Measurements from ENCODE around the gene PDCD11. TPM values are rescaled to one million over a fixed set of nuclear protein-coding genes. Genes with fewer than 3 reads are reported as not detected.

PDCD11 gene
- total and polyA plus RNA-seq, 2 donors (not counting 1 experiment from before 2014, with no cell fraction given) = 10.0 to 34.0 TPM

DNA sequence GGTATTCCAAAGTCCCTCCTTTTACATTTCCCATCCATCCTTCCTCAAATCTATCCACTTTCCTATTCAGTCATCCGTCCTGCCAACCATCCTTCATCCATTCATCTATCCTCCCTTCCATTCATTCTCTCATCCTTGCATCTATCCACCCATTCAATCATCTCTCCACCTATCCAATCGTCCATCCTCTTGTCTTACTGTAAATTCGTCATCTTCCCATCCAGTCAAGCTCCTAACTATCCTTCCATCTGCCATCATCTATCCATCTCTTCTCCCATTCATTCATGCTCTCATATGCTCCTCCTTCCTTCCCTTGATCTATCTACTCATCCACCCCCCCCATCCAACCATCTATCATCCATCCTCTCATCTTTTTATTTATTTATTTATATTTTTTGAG lies 77.7 kb downstream of the PDCD11 start:
- H3K27me3 ChIP-seq (ENCODE audit: control insufficient read depth, insufficient read depth, low read length) = no peaks in the 10 kb centered on the region
- H3K4me3 ChIP-seq (replicated peaks in 1 of 4; ENCODE audit: control extremely low read depth in 1 of 4, insufficient read depth in 1 of 4, low read depth in 3 of 4, low read length in 4 of 4) = no peak overlapping the region
- H3K4me1 ChIP-seq (ENCODE audit: control insufficient read depth, extremely low read depth, insufficient read depth, low read length) = peaks cover 2% of the 10 kb centered on the region
- no peaks in the 10 kb centered on the region for H3K36me3 ChIP-seq (ENCODE audit: control insufficient read depth, insufficient read depth, low read length)
- no peaks in the 10 kb centered on the region for H3K9me3 ChIP-seq (ENCODE audit: control insufficient read depth, insufficient read depth, low read depth, low read length)
- H4K20me1 ChIP-seq (ENCODE audit: control insufficient read depth, extremely low read depth, insufficient read depth, low read length) = no peaks in the 10 kb centered on the region
- H3K4me2 ChIP-seq (ENCODE audit: extremely low read depth, insufficient read depth, low read length) = no peak overlapping the region
- H2AFZ ChIP-seq (ENCODE audit: low read length) = no peak overlapping the region
- no peak for DNase-seq (ENCODE audit: low read depth in 2 of 2)
- H3K79me2 ChIP-seq (ENCODE audit: control insufficient read depth, insufficient read depth, low read length) = no peaks in the 10 kb centered on the region
- no peak overlapping the region for H3K27ac ChIP-seq (ENCODE audit: insufficient read depth, low read length)
- TF ChIP-seq EZH2 (IDR thresholded peaks at IDR 0.05; ENCODE audit: low read length, missing control alignments) = no peak
- TF ChIP-seq, protein P1, sequence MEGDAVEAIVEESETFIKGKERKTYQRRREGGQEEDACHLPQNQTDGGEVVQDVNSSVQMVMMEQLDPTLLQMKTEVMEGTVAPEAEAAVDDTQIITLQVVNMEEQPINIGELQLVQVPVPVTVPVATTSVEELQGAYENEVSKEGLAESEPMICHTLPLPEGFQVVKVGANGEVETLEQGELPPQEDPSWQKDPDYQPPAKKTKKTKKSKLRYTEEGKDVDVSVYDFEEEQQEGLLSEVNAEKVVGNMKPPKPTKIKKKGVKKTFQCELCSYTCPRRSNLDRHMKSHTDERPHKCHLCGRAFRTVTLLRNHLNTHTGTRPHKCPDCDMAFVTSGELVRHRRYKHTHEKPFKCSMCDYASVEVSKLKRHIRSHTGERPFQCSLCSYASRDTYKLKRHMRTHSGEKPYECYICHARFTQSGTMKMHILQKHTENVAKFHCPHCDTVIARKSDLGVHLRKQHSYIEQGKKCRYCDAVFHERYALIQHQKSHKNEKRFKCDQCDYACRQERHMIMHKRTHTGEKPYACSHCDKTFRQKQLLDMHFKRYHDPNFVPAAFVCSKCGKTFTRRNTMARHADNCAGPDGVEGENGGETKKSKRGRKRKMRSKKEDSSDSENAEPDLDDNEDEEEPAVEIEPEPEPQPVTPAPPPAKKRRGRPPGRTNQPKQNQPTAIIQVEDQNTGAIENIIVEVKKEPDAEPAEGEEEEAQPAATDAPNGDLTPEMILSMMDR (conservative IDR thresholded peaks at IDR 0.05 in 1 of 2, IDR thresholded peaks at IDR 0.05 in 1 of 2; ENCODE audit: low read depth in 1 of 2, low read length in 2 of 2) = no peak
- no peak overlapping the region for H3K9ac ChIP-seq (ENCODE audit: insufficient read depth, low read length)

DNA sequence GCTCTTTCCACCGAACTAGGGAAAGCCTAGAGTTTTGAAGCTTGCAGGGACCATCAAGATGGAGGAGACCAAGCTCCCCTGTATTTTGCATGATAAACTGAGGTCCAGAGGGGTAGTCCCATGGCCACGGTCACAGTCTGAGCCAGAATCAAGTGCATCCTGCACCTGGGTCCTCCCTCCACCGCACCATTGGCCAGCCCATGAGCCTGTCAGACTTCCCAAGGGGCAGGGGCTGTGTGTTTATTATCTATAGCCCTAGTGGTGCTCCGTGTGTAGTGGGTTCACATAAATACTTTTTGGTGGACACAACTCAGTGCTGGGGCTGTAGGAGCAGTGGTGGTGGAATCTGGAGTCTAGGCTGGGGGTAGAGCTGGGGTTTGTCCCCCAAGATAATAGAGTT lies 79.0 kb downstream of the PDCD11 start:
- Histone ChIP-seq H3K4me3 (replicated peaks in 1 of 4; ENCODE audit: control extremely low read depth in 1 of 4, insufficient read depth in 1 of 4, low read depth in 3 of 4, low read length in 4 of 4) (no peak overlapping the region), H3K36me3 (ENCODE audit: control insufficient read depth, insufficient read depth, low read length) (no peaks in the 10 kb centered on the region), H3K27ac (ENCODE audit: insufficient read depth, low read length) (no peak overlapping the region), H2AFZ (ENCODE audit: low read length) (no peak overlapping the region), H3K4me1 (ENCODE audit: control insufficient read depth, extremely low read depth, insufficient read depth, low read length) (peaks cover 2% of the 10 kb centered on the region), H3K79me2 (ENCODE audit: control insufficient read depth, insufficient read depth, low read length) (no peaks in the 10 kb centered on the region), H3K9me3 (ENCODE audit: control insufficient read depth, insufficient read depth, low read depth, low read length) (no peaks in the 10 kb centered on the region), H4K20me1 (ENCODE audit: control insufficient read depth, extremely low read depth, insufficient read depth, low read length) (no peaks in the 10 kb centered on the region), H3K27me3 (ENCODE audit: control insufficient read depth, insufficient read depth, low read length) (no peaks in the 10 kb centered on the region), H3K9ac (ENCODE audit: insufficient read depth, low read length) (no peak overlapping the region), H3K4me2 (ENCODE audit: extremely low read depth, insufficient read depth, low read length) (no peak overlapping the region)
- no peak for DNase-seq (ENCODE audit: low read depth in 2 of 2)
- TF ChIP-seq EZH2 (IDR thresholded peaks at IDR 0.05; ENCODE audit: low read length, missing control alignments) = no peak

DNA sequence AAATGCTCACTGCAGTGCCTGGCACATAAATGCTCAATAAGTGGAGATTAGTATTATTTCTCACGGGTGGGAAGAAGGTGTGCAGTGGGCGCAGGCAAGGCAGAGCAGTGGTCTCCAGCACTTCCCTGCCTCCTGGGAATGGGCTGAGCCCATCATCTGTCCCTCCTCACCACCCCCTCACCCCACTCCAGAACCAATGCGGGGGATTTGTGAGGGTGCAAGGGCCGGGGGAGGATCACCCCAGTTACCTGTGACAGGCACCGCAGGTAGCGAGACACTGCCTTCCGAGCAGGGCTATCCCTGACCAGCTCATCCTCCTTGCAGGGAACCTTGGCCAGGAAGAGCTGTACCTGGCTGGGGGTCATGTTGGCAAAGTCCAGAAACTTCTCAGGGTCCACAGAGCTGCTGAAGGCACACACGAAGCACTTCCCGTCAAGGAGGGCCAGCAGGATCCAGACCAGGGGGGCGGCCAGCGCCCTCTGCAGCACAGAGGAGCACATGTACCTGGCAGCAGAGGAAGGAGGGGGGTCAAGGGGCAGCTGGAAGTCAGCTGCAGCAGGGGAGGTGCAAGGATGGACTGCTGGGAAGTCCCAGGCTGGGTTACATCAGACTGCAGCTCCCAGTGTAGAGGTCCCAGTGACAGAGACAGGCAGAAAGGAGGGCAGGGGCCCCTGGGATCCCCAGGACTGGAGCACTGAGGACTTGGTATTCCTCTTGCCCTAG lies 79.8 kb downstream of the PDCD11 start:
- no peaks in the 10 kb centered on the region for H4K20me1 ChIP-seq (ENCODE audit: control insufficient read depth, extremely low read depth, insufficient read depth, low read length)
- H3K36me3 ChIP-seq (ENCODE audit: control insufficient read depth, insufficient read depth, low read length) = no peaks in the 10 kb centered on the region
- peak in 1 of 2 donors; percentile 6 for DNase-seq (ENCODE audit: low read depth in 2 of 2)
- peaks cover 3% of the 10 kb centered on the region for H3K4me1 ChIP-seq (ENCODE audit: control insufficient read depth, extremely low read depth, insufficient read depth, low read length)
- no peaks in the 10 kb centered on the region for H3K79me2 ChIP-seq (ENCODE audit: control insufficient read depth, insufficient read depth, low read length)
- no peak overlapping the region for H2AFZ ChIP-seq (ENCODE audit: low read length)
- TF ChIP-seq EZH2 (IDR thresholded peaks at IDR 0.05; ENCODE audit: low read length, missing control alignments) = no peak
- TF ChIP-seq, protein P1 (conservative IDR thresholded peaks at IDR 0.05 in 1 of 2, IDR thresholded peaks at IDR 0.05 in 1 of 2; ENCODE audit: low read depth in 1 of 2, low read length in 2 of 2) = peak in 1 of 2 donors; percentile 23
- H3K9me3 ChIP-seq (ENCODE audit: control insufficient read depth, insufficient read depth, low read depth, low read length) = no peaks in the 10 kb centered on the region
- H3K4me3 ChIP-seq (replicated peaks in 1 of 4; ENCODE audit: control extremely low read depth in 1 of 4, insufficient read depth in 1 of 4, low read depth in 3 of 4, low read length in 4 of 4) = no peak overlapping the region
- H3K27me3 ChIP-seq (ENCODE audit: control insufficient read depth, insufficient read depth, low read length) = no peaks in the 10 kb centered on the region
- H3K9ac ChIP-seq (ENCODE audit: insufficient read depth, low read length) = no peak overlapping the region
- H3K4me2 ChIP-seq (ENCODE audit: extremely low read depth, insufficient read depth, low read length) = no peak overlapping the region
- no peak overlapping the region for H3K27ac ChIP-seq (ENCODE audit: insufficient read depth, low read length)
